Activated CD4-positive, alpha-beta T cell treated with anti-CD3 and anti-CD28 coated beads, Interleukin-10, Interleukin-2, amounts not matched to agents 100 ng/mL and 50 ng/mL, durations not matched to agents 16 hours and 8 hours (primary cell): ENCODE data around the gene RAD51AP2.
"Not testable (repeated sequence)": the region's sequence is repeated elsewhere in the genome, so short reads cannot be mapped to it uniquely, and the experiment has no call there.

Source experiments
- DNase-seq: peaks from one replicate; pipeline ENCODE4 v3.0.0-alpha.2; 2020

RAD51AP2 gene

GRCh38 chr2:17518212-17519154, at the start of gene RAD51AP2:
TSS of gene RAD51AP2 (minus strand) at chr2:17518440. CDS start at chr2:17518415, 25 bp downstream.
- DNase-seq = peak; percentile 40

- DNase-seq = not testable (repeated sequence)
These were observed 47.5 kb upstream of the RAD51AP2 start for GRCh38 chr2:17565726-17566125.

GRCh38 chr2:17558878-17559277, 40.6 kb upstream of the RAD51AP2 start:
- DNase-seq = no peak

GRCh38 chr2:17558053-17558452, 39.8 kb upstream of the RAD51AP2 start:
- no peak for DNase-seq

GRCh38 chr2:17557596-17557995, 39.4 kb upstream of the RAD51AP2 start:
- DNase-seq = no peak

- no peak for DNase-seq
These were observed 36.9 kb upstream of the RAD51AP2 start for GRCh38 chr2:17555150-17555549.

- DNase-seq = no peak
These were observed 32.7 kb upstream of the RAD51AP2 start for GRCh38 chr2:17550907-17551306.

- DNase-seq = no peak
These were observed 29.5 kb upstream of the RAD51AP2 start for GRCh38 chr2:17547737-17548136.

GRCh38 chr2:17547237-17547636, 29.0 kb upstream of the RAD51AP2 start:
- no peak for DNase-seq

- DNase-seq = no peak
These were observed 27.7 kb upstream of the RAD51AP2 start for GRCh38 chr2:17545680-17546613.

- DNase-seq = no peak
These were observed 26.0 kb upstream of the RAD51AP2 start for GRCh38 chr2:17544256-17544655.

GRCh38 chr2:17543848-17544247, 25.6 kb upstream of the RAD51AP2 start:
- no peak for DNase-seq

- no peak for DNase-seq
These were observed 25.0 kb upstream of the RAD51AP2 start for GRCh38 chr2:17543131-17543660.

- no peak for DNase-seq
These were observed 24.2 kb upstream of the RAD51AP2 start for GRCh38 chr2:17542471-17542870.

- no peak for DNase-seq
These were observed 23.3 kb upstream of the RAD51AP2 start for GRCh38 chr2:17541531-17541950.

GRCh38 chr2:17540813-17541530, 22.7 kb upstream of the RAD51AP2 start:
- DNase-seq = no peak

GRCh38 chr2:17540093-17540812, 22.0 kb upstream of the RAD51AP2 start, which contains the start of gene VSNL1:
TSS of gene VSNL1 (plus strand) at chr2:17540696. CDS start at chr2:17592075, 51,379 bp downstream.
- no peak for DNase-seq

GRCh38 chr2:17539611-17540092, 21.4 kb upstream of the RAD51AP2 start:
- no peak for DNase-seq

- DNase-seq = no peak
These were observed 20.8 kb upstream of the RAD51AP2 start for GRCh38 chr2:17538844-17539554.

- no peak for DNase-seq
These were observed 20.0 kb upstream of the RAD51AP2 start for GRCh38 chr2:17538022-17538843.
